ELR (cell line): ENCODE measurements around the gene SGMS2.

Source experiments
- DNase-seq: peaks from one replicate; pipeline ENCODE4 v3.0.0-alpha.2; 2015; ENCODE audit warnings: low read depth

Gene SGMS2

DNA sequence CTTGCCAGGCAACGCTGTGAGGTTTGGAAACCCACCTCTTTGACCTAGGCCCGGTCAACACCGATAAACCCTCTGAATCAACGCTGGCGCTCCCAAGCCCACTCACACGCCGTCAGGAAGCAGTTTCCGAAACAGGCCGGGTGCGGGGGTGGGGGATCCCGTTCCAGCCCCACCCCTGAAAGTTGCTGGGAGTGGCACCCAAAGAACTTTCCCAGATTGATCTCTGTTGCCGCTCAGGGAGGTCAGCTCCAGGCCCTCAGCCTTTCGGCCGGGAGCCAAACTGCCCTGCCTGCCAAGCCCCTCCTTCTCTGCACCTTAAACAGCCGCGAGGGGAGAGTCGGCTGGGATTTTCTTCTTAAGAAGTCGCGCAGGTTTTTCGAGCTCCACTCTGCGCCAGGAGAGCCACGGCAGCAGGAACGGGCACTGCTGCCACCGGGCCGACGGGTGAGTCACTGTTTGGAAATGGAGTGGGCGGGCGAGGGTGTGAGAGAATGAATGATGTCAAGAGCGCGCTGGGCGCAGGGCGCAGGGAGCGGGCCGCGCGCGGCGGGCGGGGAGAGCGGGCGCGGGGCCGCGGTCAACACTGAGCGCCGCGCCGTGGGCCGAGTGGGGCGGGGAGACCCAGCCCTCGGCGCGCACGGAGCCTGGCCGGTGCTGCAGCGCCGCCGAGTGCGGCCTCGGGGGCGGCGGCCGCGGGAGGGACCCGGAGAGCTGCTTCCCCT, at the start of gene SGMS2:
TSS of gene SGMS2 (plus strand) at position 583 of the 722 bp plus-strand sequence. CDS start 70,622 bp downstream, outside the sequence.
- DNase-seq = peak; percentile 90

DNA sequence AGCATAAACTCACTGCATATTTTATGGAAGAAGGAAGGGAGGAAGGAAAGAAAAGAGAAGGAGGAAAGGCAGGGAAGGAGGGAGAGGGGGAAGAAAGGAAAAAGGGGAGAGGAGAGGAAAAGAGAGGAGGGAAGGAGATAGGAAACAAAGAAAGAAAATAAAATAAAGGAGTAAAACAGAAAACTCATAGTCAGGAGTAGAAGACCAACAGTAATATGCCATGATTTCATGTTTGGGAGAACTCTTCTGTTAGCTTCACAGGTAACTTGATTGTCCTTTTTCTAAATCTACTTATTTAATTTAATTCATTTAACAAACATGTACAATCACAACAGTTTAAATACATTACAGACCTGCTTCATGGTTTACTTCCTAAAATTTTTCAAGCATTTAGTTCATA, 46.8 kb upstream of the SGMS2 start:
- no peak for DNase-seq

DNA sequence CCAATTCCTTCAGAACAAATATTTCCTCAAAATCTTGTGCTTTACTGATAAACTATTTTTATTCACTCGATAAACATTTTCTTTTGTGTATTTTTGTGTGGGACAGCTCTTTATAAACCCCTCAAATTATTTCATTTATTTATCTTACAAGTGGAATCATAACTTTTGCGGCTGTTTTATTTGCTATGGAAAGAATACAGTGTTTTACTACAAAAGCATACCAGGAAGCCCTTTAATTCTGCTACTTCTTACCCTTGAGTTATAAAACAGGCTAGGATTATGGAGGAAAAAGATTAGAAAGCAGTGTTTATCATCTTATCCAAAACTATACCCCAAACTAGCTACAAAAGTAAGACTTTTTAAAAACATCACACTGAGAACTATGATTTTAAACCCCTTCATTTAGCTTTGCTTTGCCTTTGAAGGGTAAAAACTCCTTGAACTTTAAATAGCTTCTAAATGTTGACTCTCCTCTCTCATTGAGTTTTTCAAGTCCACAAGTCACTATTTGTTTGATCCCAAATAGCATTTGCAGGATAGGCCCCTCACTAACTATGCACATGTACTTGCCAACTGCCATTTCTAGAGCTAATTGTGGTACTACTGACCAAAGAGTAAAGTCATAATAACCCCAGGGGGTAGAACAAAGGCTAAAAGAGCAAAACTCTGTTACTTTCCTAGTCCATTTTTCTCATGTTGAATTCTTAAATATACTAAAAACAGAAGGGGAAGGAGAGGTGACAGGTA, 45.8 kb upstream of the SGMS2 start:
- DNase-seq = no peak

DNA sequence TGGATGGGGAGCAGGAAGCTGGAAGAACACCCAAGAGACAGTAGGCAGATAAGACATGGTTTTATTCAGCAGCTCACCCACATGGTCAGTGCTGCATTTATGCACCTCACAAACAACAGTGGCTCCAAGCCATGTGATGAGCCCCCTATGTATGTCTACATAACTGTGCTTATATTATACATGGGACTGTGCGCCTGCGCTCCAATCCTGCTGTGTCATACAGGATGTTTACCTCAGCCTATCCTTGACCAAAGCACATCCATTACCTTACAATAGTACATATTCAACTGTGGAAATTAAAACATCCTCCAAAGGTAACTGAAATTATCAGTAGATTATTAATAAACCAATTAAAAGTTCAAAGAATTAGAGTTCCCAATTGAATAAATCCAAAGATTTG, 44.1 kb upstream of the SGMS2 start:
- peak; percentile 31 for DNase-seq

DNA sequence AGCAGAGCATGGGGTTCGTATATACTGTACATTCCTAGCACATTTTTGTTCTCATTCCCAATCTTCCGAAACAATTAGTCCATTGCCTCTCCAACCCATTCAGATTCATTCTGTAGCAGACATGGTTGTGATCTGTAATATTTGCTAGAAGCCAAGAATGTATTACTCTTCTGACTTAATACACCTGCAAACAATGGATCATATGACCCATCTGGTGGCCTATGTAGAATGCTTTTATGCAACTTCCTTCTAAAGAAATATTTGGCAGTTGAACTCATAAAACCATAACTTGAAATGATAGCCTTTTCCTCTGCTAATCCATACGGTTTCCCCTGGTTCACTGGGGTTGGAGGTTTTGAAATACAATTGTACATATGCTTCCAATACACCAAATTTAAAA, 32.8 kb upstream of the SGMS2 start:
- DNase-seq = no peak

DNA sequence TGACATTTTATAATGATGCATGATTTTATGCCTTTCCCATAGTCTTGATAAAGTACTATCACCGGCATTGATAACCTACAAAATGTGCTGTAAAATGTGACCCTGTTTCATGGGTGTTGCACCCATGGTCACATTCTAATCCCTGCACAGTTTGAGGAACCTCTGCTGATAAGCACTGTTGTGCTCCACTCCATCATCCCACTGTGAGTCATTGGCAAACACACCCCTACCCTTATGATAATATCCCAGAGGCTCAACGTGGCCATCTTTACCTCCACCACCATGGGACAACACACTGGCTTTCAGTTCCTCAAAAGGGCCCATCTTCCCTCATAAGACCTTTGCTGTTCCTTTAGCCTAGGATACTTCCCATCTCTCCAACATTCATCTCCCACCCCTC, 32.0 kb upstream of the SGMS2 start:
- no peak for DNase-seq

DNA sequence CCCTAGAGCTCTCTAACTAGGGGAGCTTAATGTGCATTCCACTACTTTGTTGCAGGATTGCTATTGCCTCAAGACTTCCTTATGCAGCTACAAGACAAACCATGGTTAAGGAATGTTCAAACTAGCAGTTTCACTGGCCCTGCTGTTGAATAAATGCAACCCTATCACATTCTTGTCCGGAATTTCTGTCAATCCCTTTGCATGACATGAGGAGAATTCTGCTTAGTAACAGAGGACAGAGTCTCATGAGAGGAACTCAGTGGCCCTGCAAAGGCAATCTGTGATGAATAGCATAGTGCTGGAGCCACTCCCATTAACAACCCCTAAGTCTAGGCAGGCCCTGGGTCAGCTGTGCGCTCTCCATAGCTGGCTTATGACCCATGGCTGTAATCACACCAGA, 30.7 kb upstream of the SGMS2 start:
- DNase-seq = no peak

DNA sequence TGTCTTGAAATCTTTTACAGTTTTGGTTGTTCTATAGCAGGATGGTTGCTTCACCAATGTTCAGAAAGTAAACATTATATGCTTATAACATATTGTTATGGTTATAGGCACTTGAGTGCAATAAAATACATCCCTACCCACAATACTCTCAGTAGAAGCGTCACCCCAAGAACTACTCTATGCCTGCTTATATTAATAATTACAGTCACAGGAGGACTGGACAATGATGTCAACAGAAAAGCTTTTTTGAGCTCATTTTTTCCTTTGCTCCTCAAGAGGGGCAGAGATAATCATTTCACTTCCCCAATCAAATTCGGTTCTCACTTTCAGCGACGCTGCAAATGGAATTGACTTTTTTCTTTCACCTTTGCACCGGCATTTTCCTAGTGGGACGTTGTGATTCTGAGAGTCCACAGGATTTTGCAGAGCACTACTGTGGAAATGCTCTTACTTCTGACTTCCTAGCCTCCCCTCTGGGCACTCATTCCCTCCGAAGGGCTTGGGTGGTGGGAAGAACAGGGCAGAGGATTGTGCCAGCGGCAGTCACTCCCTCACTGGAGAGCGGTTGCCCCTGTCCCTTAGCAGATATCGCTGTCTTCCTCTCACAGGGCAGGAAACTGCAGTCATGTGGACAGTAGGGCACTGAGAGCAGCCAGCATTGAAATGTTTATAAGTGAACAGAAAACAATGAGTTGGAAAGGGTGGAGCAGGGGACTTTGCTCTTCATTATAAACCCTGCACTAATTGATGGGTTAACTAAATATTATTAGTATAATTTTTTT, 24.9 kb upstream of the SGMS2 start:
- DNase-seq = no peak

DNA sequence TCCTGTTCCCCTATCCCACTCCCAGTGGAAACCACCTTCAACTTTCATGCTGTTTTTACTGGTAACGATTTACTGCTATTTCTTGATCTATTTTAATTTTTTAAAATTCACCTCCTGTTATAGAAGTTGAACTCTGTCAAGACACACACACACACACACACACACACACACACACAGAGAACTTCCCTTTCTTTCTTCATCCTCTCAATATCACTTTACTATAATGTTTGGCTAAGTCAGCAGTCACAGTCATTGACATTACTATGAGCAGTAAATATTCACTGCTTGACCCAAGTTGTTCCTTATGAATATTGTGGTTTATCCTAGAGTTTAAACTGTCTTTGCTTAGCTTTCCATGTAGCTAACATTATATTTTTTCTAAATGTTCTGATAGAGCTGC, 24.0 kb upstream of the SGMS2 start:
- DNase-seq = no peak

DNA sequence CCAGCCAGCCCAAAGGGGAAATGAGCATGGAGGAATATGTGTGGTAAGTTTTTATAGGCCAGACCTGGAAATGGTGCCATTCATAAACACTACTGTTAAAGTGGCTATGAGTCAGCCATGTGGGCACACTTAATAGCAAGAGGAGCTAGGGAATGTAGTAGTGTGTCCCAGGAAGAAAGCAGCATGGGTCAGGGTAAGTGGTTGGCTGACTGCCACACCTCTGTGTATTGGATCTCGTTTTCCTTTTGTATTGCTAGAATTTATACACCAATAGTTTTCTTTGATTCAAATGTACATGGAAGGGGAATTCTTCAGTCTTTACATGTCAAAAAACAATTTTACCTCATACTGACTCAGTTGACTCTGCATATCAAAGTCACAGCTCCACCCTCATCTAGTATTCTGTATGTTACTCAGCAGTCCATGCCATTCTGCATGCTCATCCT, 22.9 kb upstream of the SGMS2 start:
- DNase-seq = peak; percentile 72

DNA sequence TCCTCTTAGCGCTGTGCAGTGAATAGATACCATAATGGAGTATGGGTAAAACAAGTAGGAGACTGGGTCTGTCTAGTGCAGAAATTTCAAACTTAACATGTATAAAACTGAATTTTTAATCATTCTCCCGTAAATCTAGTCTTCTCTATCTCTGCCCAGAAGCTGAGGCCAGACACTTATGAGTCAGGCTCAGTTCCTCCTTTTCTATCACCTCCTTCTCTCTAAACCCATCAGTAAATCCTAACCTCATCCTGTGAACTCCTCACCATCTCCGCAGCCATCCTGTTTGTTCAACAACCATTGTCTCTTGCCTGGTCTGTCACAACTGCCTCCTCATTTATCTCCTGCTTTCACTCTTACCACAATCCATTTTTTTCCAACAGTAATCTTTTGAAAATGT, 19.8 kb upstream of the SGMS2 start:
- DNase-seq = no peak

DNA sequence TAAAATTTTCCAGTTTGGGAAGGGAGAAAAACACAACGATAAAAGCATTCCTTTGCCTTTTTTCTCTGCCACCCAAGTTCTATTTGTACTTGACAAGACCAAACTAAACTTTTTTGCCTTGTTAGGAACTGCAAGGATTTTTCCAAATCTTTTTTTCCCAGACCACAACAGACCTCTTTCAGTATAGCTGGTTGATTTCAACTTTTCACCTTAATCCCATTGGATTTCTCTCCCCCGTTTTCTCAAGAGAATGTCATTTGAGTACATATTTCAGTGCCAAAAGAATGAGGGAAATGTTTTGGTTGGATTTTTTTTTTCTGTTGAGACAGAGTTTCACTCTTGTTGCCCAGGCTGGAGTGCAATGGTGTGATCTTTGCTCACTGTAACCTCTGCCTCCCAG, 18.5 kb upstream of the SGMS2 start:
- DNase-seq = no peak

DNA sequence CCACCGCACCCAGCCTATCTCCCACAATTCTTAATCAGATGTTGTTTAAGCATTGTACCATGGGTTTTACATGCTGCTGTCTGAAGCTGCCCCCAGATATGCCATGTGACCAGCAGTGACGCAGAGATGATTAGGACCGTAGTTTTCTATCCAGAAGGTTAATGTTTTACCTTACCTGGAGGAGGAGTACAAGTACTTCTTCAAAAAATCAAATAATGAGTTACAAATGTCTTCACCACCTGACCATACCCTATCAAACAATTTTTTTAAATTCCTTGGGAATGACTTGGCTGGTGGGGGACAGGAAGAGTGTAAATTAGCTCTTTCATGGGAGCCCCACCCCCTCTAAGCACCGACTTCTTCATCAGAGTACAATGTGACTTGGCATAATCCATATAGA, 16.2 kb upstream of the SGMS2 start:
- no peak for DNase-seq

DNA sequence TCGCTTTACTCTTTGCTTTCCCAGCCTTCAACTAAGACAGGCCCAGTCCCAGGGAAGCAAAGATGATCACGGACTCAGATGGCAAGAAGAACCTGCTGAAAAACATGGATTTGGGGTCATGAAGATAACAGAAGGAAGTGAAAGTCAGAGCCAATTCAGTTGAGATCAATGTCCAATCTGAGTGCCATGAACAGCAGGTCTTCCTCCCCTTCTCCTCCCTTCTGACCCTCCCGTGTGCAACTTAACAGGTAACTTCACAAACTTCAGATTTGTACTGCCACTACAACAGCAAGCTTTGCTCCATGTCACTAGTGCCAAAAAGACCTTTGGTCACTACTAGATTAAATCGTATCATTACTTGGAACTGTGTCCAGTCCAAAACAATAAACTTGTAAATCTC, 15.5 kb upstream of the SGMS2 start:
- no peak for DNase-seq

DNA sequence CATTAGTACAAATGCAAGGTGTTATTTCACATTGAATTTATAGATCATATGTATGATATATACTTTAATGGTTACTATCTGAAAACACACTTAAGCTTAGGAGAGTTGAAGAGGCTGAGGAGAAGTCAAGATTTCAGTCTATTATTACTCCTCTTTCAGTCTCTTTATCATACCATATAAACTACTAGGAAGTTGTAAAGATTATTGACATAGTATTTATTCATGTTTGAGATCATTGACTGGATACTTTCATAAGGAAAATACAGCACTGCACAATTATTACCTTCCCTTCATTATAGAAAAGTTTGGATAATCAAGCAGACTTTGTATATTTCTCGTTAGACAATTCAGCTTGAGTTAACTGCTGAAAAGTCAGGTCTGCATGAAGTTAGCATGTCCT, 10.0 kb upstream of the SGMS2 start:
- DNase-seq = no peak

DNA sequence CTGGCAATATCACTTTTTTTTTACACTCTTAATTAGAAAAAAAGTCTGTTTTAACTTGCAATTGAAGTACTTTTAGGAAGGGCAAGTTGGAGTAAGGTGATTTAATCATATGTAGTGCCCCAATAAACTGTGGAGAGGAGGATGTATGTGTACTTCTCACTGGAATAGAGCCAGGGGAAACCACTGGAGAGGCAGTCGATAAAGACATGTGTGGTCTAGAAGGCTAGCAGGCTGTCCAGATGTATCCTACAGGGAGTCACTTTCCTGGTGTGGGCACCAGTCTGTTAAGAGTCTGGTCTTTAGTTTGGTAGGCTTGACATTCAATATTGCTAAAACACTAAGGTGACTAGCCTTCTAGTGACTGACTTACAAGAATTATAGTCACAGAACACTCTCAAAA, 9.6 kb upstream of the SGMS2 start:
- DNase-seq = no peak

DNA sequence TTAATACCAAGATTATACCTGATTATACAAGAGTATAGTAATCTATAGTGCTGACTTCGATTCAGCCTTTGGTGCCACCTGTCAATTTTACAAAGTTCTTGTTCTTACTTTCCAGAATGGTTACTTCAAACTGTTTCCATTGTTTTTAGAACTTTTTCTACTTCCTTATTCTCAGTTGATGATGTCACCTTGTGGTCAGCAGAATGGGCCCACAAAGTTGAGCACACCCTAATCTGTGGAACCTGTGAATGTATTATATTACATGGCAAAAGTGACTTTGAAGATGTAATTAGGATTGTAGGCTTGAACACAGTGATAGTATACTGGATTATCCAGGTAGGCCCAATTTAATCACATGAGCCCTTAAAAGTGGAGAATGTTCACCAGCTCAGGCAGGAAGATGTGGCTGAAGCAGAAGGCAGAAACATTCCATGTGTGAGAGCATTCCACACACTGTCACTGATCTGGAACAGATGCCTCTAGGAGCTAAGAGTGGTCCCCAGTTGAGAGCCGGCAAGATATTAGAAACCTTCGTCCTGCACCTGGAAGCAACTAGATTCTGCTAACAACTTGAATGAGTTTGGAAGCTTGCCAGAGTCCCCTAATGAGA, 6.3 kb upstream of the SGMS2 start:
- peak; percentile 40 for DNase-seq

DNA sequence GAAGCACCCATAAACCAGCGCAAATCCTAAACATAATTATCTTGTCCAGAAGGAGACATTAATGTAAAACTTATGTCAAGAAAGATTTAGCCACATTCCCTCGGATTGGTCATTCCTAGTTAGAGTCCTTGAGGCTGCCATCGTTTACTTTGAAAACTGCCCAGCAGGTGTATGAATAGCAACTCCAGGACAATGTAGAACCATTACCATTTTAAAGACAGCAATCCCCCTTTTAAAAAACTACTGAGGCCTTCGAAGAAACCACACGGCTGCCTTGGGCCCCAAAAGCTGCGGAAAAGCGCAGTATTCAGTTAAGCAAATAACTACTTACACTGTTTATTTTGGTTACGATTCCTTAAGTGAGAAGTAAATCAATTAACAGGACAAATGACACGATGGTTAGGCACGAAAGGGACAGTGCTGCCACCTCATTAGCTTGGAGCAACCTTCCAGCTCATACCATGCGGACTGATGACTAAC, 822 bp upstream of the SGMS2 start:
- DNase-seq = no peak

DNA sequence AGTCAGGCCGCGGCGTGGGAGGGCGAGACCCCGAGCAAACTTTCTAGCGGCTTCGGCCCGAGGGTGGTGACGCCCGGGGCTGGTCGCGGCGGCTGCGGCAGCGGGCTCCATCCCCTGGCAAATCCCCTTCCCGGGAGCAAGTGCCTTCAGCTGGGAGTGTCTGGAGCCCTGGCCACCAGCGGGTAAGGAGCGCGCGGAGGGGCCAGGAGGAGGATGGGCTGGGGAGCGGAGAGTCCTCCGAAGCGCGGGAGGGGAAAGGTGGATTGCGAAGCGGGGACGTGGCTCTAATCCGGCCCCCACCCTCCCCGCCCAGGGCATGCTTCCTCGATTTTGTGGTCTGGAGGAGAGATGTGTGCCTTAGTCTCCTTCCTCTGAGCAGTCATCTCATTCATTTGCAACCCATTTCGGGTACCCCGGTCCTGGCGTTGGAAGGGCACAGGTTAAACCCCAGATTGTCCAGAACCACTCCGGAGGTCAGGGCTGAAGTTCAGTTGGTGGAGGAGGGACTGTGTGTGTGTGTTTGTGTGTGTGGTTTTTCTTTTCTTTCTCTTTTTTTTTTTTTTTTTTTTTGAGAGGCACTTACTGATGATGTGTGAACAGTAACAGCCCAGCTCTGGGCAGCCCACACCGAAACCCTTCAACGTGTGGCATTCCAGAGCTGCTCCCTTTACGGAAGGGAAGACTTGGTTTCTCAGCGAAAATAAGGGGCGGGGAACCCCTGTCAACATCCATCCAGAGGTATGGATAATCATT, 516 bp downstream of the SGMS2 start:
- peak; percentile 70 for DNase-seq

DNA sequence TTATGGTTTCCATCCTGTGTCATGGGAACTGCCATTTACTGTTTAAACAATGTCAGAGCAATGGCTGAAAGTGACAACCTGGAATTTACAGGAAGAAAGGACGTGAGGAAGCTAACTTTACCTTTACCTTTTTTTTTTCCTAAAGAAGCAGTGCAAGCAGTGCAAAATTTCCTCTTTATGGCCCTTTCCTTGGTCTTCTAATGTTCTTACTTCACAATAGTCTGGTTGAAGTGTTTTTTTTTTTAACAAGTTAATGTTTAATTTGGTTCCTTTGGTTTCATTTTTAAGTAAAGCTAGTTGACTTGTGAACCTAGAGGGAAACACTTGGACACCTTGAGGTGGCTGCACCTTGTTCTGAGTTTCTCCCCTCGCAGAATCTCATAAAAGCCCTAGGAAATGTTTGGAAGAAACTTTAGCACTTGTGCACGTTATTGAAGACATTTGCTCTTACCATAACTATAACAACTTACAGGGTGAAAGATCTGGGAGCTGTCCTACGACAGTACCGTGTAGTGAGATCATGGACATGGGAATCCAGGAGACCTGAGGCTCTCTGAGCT, 1.8 kb downstream of the SGMS2 start:
- no peak for DNase-seq
